Measurements from ENCODE around the gene DNASE2.
A peak's percentile ranks its signal among the peaks of the same experiment; 100 is the strongest.

The DNASE2 gene

DNA sequence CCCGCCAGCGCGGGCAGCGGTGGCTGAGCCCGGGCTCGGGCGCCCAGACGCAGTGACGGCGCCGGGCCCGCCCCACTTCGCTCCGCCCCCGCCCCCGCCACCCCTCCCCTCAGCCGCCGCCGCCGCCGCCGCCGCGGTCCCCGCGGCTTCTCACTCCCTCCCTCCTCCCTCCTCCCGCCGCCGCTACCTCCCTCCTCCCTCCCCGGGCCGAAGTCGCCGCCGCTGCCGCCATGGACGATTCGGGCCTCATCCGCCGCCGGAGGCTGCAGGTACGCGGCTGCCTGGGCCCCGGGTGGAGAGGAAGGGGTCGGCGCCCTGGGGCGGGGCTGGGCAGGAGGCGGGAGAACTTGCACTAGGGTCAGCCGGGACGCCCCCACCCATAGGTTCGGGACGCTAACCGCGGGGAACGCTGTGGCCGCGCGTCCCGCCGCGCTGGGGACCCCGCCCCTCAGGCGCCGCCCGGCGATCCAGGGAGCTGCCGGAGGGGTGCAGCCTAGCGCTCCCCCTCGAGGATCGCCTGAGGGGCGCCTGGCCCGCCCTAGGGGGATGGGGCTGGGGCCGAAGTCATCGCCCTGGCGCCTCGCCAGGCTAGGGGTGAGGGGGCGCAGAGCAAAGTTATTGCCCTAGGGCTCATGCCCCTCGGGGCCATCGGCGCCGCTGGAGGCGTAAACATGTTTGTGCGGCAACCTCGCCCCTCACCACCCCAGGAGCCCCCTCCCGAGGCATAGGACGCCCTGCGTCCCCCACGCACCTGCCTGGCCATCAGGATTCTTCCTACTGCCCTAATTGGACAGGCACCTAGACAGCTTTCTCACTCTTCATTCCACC is 47.3 kb downstream of the DNASE2 start:
- DNase-seq (ENCODE audit: low spot score): peak; percentile 18

DNA sequence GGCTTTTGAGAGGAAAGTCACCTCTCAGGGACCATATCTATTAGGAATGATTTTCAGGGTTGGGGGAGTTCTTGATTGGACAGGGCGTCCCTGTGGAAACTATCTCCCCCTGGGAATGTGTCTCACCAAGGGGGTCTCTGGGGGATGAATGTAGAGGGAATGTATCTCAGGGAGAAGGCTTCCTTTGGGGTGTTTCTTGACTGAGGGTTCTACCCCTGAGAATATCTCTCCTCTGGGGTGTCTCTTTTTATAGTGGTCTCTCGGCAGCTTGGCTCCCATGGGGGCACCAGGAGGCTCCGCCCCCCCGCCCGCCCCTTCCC is 47.9 kb downstream of the DNASE2 start:
- DNase-seq (ENCODE audit: low spot score): no peak

DNA sequence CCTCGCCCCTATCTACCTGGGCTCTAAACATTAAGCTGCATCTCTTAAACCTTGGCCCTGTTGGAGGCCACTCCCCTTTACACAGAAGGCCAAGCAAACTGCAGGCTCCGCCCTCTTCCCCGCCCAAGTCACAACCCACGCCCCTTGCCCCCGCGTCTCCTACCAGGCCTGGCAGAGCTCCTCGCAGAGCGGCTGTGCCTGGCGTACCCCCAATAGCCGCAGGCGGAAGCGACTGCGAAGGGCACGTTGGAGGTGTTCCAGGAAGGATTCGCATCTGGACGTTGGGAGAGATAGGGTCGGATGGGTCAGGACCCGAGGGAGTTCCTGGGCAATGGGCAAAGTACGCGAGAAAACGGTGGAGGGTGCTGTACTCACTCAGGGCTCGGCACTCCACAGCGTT is 52.8 kb downstream of the DNASE2 start:
- no peak for DNase-seq (ENCODE audit: low spot score)

DNA sequence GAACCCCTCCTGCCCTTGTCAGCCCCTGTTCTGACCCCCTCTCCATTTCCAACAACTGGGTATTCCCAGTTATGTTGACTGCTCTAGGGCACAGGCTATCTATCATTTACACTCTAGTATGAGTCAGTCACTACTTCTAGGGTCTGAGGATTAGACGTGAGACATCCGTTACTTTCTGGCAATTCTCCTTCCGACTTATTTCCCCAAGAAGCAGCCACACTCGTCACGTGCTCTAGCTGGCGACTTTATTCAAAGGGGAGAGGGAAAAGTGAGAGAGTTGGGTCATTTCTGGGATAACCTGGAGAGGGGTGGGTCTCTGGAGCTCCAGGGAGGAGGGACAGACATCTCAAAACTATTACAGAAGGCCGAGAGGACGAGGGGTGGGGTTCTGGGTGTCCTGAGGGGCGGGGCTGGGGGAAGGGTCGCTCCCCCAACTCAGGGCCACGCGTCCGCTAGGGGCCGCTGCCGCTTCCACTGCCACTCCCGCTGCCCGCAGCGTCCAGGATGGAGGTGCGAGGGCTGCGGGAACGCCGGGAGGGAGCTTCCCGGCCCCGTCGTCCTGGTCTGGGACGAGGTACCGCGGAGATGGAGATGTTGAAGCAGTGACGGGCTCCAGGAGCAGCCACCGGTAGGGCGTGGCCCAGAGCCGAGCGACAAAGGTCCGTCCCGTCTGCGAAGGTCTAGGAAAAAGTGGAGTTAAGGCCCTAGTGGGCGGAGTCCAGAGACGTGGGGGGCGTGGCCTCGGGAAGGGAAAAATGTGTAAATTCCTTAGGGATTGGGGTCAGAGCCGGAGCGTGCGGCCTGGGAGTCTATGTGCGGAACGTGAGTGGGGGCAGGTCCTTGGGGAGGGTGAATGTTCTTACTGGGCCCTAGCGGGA is 55.8 kb downstream of the DNASE2 start:
- no peak for DNase-seq (ENCODE audit: low spot score)

All from CD4-positive, alpha-beta T cell treated with Interleukin-6 at 100 ng/mL for 8 hours (primary cell).